ENCODE data around the gene NNT. TPM values are rescaled to one million over a fixed set of nuclear protein-coding genes. Genes with fewer than 3 reads are reported as not detected.
A peak's percentile ranks its signal among the peaks of the same experiment; 100 is the strongest.

The NNT gene
- total and polyA plus RNA-seq, 8 donors = 8.7 to 127 (median 17.5) TPM

GRCh38 chr5:43601454-43602260, 1.3 kb upstream of the NNT start:
- no peaks in the 10 kb centered on the region for H3K27me3 ChIP-seq
- TF ChIP-seq EP300 (IDR thresholded peaks at IDR 0.05) = no peak
- no peak for TF ChIP-seq CTCF (IDR thresholded peaks at IDR 0.05)
- TF ChIP-seq POLR2AphosphoS5 (IDR thresholded peaks at IDR 0.05) = no peak
- TF ChIP-seq POLR2A (IDR thresholded peaks at IDR 0.05) = no peak
- WGBS, 5 donors = 39 to 50% (median 45%) methylated on average over 8 of the region's 8 CpGs

GRCh38 chr5:43603344-43604217, 601 bp downstream of the NNT start:
- intact Hi-C loops (cut with DNase I; ENCODE audit: low total_unique reads) = no loop called here
- 1 to 2% (median 1%) methylated on average over 31 to 49 of the region's 49 CpGs for WGBS, 5 donors
- H3K4me1 ChIP-seq = peaks cover 8 to 52% (median 22%) of the 10 kb centered on the region in 4 donors
- no peaks in the 10 kb centered on the region for H3K9me3 ChIP-seq
- peaks cover 0 to 7% (median 0%) of the 10 kb centered on the region in 4 donors for H3K36me3 ChIP-seq
- no peaks in the 10 kb centered on the region for H3K27me3 ChIP-seq
- H3K27ac ChIP-seq = peak overlapping the region; percentile 85 to 93 (median 88)
- DNase-seq = peak; percentile 83 to 87
- TF ChIP-seq POLR2AphosphoS5 (IDR thresholded peaks at IDR 0.05) = peak; percentile 31 to 85 (median 80)
- no peak for TF ChIP-seq CTCF (IDR thresholded peaks at IDR 0.05)
- peak overlapping the region; percentile 67 to 93 (median 84) for H3K4me3 ChIP-seq

More at GRCh38 chr5:43601454-43602260, 1.3 kb upstream of the NNT start:
- peak overlapping the region; percentile 67 to 93 (median 84) for H3K4me3 ChIP-seq
- peak overlapping the region in 4 of 5 donors; percentile 86 to 93 (median 90) for H3K27ac ChIP-seq
- peaks cover 8 to 41% (median 20%) of the 10 kb centered on the region in 4 donors for H3K4me1 ChIP-seq
- peak in 1 of 2 donors; percentile 57 for DNase-seq
- no peaks in the 10 kb centered on the region for H3K9me3 ChIP-seq
- intact Hi-C loops (cut with DNase I; ENCODE audit: low total_unique reads) = no loop called here
- peaks cover 0 to under 1% (median 0%) of the 10 kb centered on the region in 4 donors for H3K36me3 ChIP-seq

DNA sequence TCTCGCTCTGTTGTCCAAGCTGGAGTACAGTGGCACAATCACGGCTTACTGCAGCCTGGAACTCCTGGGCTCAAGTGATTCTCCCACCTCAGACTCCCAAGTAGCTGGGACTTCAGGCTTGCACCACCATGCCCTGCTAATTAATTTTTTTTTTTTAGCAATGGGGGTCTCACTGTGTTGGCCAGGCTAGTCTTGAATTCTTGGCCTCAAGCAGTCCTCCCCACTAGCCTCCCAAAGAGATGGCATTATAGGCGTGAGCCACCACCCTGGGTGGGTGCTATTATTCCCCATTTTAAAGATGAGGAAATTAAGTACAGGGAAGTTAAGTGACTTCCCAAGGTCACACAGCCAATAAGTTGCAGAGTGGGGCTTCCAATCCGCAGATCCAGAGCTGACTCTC, 1.7 kb downstream of the NNT start:
- Histone ChIP-seq H3K4me3 (peak overlapping the region in 1 of 4 donors; percentile 93), H3K36me3 (peaks cover 0 to 15% (median 8%) of the 10 kb centered on the region in 4 donors), H3K4me1 (peaks cover 8 to 53% (median 22%) of the 10 kb centered on the region in 4 donors), H3K27me3 (no peaks in the 10 kb centered on the region), H3K9me3 (no peaks in the 10 kb centered on the region), H3K27ac (peak overlapping the region in 3 of 5 donors; percentile 48 to 93 (median 92))
- intact Hi-C loops (cut with DNase I; ENCODE audit: low total_unique reads) = no loop called here
- WGBS, 5 donors = 78 to 94% (median 91%) methylated on average over 4 of the region's 4 CpGs
- no peak for DNase-seq
- no peak for TF ChIP-seq EP300 (IDR thresholded peaks at IDR 0.05)
- no peak for TF ChIP-seq CTCF (IDR thresholded peaks at IDR 0.05)
- TF ChIP-seq POLR2A (IDR thresholded peaks at IDR 0.05) = no peak
- no peak for TF ChIP-seq POLR2AphosphoS5 (IDR thresholded peaks at IDR 0.05)

- intact Hi-C loops (cut with DNase I; ENCODE audit: low total_unique reads) = no loop called here
- TF ChIP-seq POLR2AphosphoS5 (IDR thresholded peaks at IDR 0.05) = no peak
- no peak for TF ChIP-seq CTCF (IDR thresholded peaks at IDR 0.05)
- no peak for TF ChIP-seq EP300 (IDR thresholded peaks at IDR 0.05)
Observed at GRCh38 chr5:43606351-43606750, 3.4 kb downstream of the NNT start.

More at GRCh38 chr5:43606351-43606750, 3.4 kb downstream of the NNT start:
- no peak for DNase-seq
- Histone ChIP-seq H3K36me3 (peaks cover 5 to 32% (median 24%) of the 10 kb centered on the region in 4 donors), H3K4me3 (no peak overlapping the region), H3K27ac (no peak overlapping the region), H3K9me3 (no peaks in the 10 kb centered on the region), H3K4me1 (peaks cover 8 to 41% (median 18%) of the 10 kb centered on the region in 4 donors), H3K27me3 (no peaks in the 10 kb centered on the region)
- 73 to 89% (median 77%) methylated on average over 3 of the region's 3 CpGs for WGBS, 5 donors
